ENCODE data around the gene LRRC8D.

DNA sequence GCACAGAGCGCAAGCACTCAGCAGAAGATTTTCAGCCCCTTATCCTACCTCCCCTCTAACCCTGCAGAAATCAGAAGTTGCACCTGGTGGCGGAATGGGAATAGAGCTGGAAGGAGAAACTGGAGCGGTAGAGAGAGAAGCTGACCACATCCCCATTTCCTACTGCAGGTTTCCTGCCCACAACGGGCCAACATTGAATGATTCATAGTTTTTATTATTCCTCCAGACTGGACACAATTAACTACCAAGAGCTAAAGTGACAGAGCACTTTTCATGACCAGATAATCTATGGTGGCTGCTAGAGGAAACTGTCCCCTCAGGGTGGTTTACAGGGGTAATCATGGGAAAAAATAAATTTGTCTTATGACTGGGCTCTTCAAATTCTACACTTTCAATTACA lies 21.3 kb upstream of the LRRC8D start:
- TF ChIP-seq CTCF (IDR thresholded peaks at IDR 0.05) (no peak), POLR2A (IDR thresholded peaks at IDR 0.05) (no peak)

Measured in esophagus squamous epithelium (tissue), 4 donors.